Measurements from ENCODE around the gene SPTB.
A peak's percentile ranks its signal among the peaks of the same experiment; 100 is the strongest.

The SPTB gene

GRCh38 chr14:64709126-64709525 is 170.6 kb downstream of the SPTB start:
- DNase-seq (ENCODE audit: low read depth in 2 of 2), result no peak

- no peak for DNase-seq (ENCODE audit: low read depth in 2 of 2)
These were observed 171.3 kb downstream of the SPTB start for GRCh38 chr14:64708148-64709004.

- DNase-seq (ENCODE audit: low read depth in 2 of 2), result peak; percentile 63 to 65
These were observed 172.0 kb downstream of the SPTB start for GRCh38 chr14:64707661-64708060.

- DNase-seq (ENCODE audit: low read depth in 2 of 2), result no peak
These were observed 173.0 kb downstream of the SPTB start for GRCh38 chr14:64706593-64707193.

GRCh38 chr14:64706119-64706592 is 173.6 kb downstream of the SPTB start:
- DNase-seq (ENCODE audit: low read depth in 2 of 2), result no peak

- no peak for DNase-seq (ENCODE audit: low read depth in 2 of 2)
These were observed 174.2 kb downstream of the SPTB start for GRCh38 chr14:64705381-64706118.

- DNase-seq (ENCODE audit: low read depth in 2 of 2), result no peak
These were observed 174.8 kb downstream of the SPTB start for GRCh38 chr14:64704743-64705380.

GRCh38 chr14:64704143-64704742 is 175.5 kb downstream of the SPTB start, which contains the start of gene PLEKHG3:
Gene PLEKHG3, plus strand, starts transcription at chr14:64704424. Its CDS starts 23,208 bp downstream, at chr14:64727632.
- DNase-seq (ENCODE audit: low read depth in 2 of 2), result peak in 1 of 2 experiments; percentile 25

- no peak for DNase-seq (ENCODE audit: low read depth in 2 of 2)
These were observed 176.1 kb downstream of the SPTB start for GRCh38 chr14:64703395-64704142.

- DNase-seq (ENCODE audit: low read depth in 2 of 2), result no peak
These were observed 177.0 kb downstream of the SPTB start for GRCh38 chr14:64702493-64703394.

- no peak for DNase-seq (ENCODE audit: low read depth in 2 of 2)
These were observed 178.0 kb downstream of the SPTB start for GRCh38 chr14:64701660-64702059.

GRCh38 chr14:64700894-64701293 is 178.8 kb downstream of the SPTB start:
- DNase-seq (ENCODE audit: low read depth in 2 of 2), result no peak

- DNase-seq (ENCODE audit: low read depth in 2 of 2), result no peak
These were observed 179.4 kb downstream of the SPTB start for GRCh38 chr14:64700290-64700689.

- no peak for DNase-seq (ENCODE audit: low read depth in 2 of 2)
These were observed 180.8 kb downstream of the SPTB start for GRCh38 chr14:64698903-64699302.

GRCh38 chr14:64696355-64696857 is 183.3 kb downstream of the SPTB start:
- no peak for DNase-seq (ENCODE audit: low read depth in 2 of 2)

All from fibroblast of skin of left biceps (primary cell).